Activated T-cell treated with anti-CD3 and anti-CD28 coated beads, Interleukin-2, amount 50 U/mL, for 24 hours (primary cell): ENCODE results near the gene SLC2A14.
"Not testable (repeated sequence)": the region's sequence is repeated elsewhere in the genome, so short reads cannot be mapped to it uniquely, and the experiment has no call there.

Source experiments
- DNase-seq: peaks from one replicate; pipeline ENCODE4 v3.0.0-alpha.2; 2020
- H3K27ac Mint-ChIP-seq: 2 replicates; pipeline ENCODE4 v1.8.0; 2020; ENCODE audit warnings: mild to moderate bottlenecking, mixed read lengths
- H3K27me3 Mint-ChIP-seq: 2 replicates; pipeline ENCODE4 v1.8.0; 2020; ENCODE audit warnings: mixed read lengths
- H3K36me3 Mint-ChIP-seq: 2 replicates; pipeline ENCODE4 v1.8.0; 2020; ENCODE audit warnings: low read depth, mixed read lengths
- H3K4me1 Mint-ChIP-seq: 2 replicates; pipeline ENCODE4 v1.8.0; 2020; ENCODE audit warnings: low read depth, mixed read lengths
- H3K4me3 Mint-ChIP-seq: 2 replicates; pipeline ENCODE4 v1.8.0; 2020; ENCODE audit warnings: mild to moderate bottlenecking, moderate library complexity, mixed read lengths
- H3K9me3 Mint-ChIP-seq: 2 replicates; pipeline ENCODE4 v1.8.0; 2020; ENCODE audit warnings: mixed read lengths

The SLC2A14 gene

DNA sequence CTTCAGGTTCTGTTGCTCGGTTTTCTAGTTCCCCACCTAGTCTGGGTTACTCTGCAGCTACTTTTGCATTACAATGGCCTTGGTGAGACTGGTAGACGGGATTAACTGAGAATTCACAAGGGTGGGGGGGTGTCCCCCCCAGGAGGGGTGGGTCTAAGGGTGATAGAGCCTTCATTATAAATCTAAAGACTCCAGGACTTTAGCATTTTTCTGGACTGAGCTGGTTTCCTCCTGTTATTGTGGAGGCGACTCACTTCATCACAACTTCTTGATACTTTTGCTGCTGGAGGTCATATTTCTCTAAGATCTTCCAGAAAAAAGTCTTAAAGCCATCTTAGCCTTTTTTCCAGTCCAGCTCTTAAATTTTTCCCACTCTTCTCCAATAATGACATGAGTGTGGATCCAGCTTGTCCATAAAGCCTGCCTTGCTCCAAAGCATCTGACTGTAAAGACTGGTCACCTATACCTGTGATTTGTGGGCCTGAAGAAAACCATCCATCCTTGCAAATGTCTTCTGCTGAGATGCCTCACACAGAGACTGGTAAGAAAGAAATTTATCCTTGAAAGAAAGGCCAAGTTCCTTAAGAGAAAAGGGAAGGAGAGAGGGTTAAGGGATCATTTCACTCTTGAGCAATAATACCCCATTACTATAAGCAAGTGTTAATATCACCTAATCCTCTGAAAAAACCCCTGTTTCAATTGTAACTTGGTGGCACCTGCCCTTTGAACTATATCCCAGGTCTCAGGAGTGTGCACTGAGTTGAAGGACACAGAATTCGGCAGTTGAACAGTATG, 19.7 kb upstream of the SLC2A14 start:
- Mint-ChIP-seq H3K27me3 (no peaks in the 10 kb centered on the region), H3K27ac (no peak overlapping the region), H3K4me3 (no peak overlapping the region), H3K9me3 (no peaks in the 10 kb centered on the region), H3K36me3 (no peaks in the 10 kb centered on the region), H3K4me1 (no peaks in the 10 kb centered on the region)
- DNase-seq: no peak

DNA sequence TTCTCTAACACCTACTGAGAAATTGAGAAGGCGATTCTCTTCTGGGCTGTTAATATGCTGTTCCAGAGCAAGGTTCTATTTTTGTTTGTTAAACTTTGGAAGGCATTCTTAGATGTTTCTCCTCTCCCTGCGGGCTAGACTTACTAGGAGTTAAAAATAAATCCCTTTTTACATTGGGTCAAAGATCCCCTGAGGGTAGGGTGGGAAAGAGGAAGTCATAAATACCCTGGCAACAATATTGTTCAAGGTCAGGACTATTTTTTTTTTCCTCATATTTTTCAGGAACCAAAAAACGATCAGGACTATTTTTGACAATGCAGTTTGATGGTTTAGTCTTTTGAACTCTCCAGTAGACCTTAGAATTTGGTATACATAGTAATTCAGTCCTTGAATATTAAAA, 12.0 kb upstream of the SLC2A14 start:
- Mint-ChIP-seq H3K4me3 (no peak overlapping the region), H3K27me3 (no peaks in the 10 kb centered on the region)

GRCh38 chr12:7881736-7882120, 9.0 kb upstream of the SLC2A14 start:
- H3K27me3 Mint-ChIP-seq, H3K27ac Mint-ChIP-seq, H3K4me3 Mint-ChIP-seq, H3K36me3 Mint-ChIP-seq, H3K4me1 Mint-ChIP-seq, DNase-seq, H3K9me3 Mint-ChIP-seq: not testable (repeated sequence)

More for the DNA sequence above, 12.0 kb upstream of the SLC2A14 start:
- Mint-ChIP-seq H3K36me3 (no peaks in the 10 kb centered on the region), H3K27ac (no peak overlapping the region), H3K9me3 (no peaks in the 10 kb centered on the region), H3K4me1 (no peaks in the 10 kb centered on the region)
- DNase-seq: no peak

GRCh38 chr12:7880952-7881735, 8.4 kb upstream of the SLC2A14 start:
- H3K4me3 Mint-ChIP-seq, H3K4me1 Mint-ChIP-seq, H3K27ac Mint-ChIP-seq, H3K27me3 Mint-ChIP-seq, H3K9me3 Mint-ChIP-seq, H3K36me3 Mint-ChIP-seq, DNase-seq: not testable (repeated sequence)

- Mint-ChIP-seq H3K9me3 (no peaks in the 10 kb centered on the region), H3K4me3 (no peak overlapping the region), H3K36me3 (no peaks in the 10 kb centered on the region), H3K27ac (no peak overlapping the region), H3K27me3 (peaks cover under 1% of the 10 kb centered on the region), H3K4me1 (no peaks in the 10 kb centered on the region)
- no peak for DNase-seq
Measured at GRCh38 chr12:7879246-7879645, 6.5 kb upstream of the SLC2A14 start.

GRCh38 chr12:7877420-7877819, 4.7 kb upstream of the SLC2A14 start:
- no peaks in the 10 kb centered on the region for H3K36me3 Mint-ChIP-seq
- no peaks in the 10 kb centered on the region for H3K9me3 Mint-ChIP-seq
- peaks cover 4% of the 10 kb centered on the region for H3K4me1 Mint-ChIP-seq

GRCh38 chr12:7870335-7870734, 2.4 kb downstream of the SLC2A14 start:
- H3K4me1 Mint-ChIP-seq: peaks cover 7% of the 10 kb centered on the region
- no peak overlapping the region for H3K4me3 Mint-ChIP-seq
- DNase-seq: no peak
- H3K27me3 Mint-ChIP-seq: peaks cover 33% of the 10 kb centered on the region
- no peak overlapping the region for H3K27ac Mint-ChIP-seq
- H3K36me3 Mint-ChIP-seq: no peaks in the 10 kb centered on the region
- no peaks in the 10 kb centered on the region for H3K9me3 Mint-ChIP-seq

More at GRCh38 chr12:7877420-7877819, 4.7 kb upstream of the SLC2A14 start:
- no peak for DNase-seq
- Mint-ChIP-seq H3K4me3 (no peak overlapping the region), H3K27me3 (peaks cover 15% of the 10 kb centered on the region), H3K27ac (no peak overlapping the region)

DNA sequence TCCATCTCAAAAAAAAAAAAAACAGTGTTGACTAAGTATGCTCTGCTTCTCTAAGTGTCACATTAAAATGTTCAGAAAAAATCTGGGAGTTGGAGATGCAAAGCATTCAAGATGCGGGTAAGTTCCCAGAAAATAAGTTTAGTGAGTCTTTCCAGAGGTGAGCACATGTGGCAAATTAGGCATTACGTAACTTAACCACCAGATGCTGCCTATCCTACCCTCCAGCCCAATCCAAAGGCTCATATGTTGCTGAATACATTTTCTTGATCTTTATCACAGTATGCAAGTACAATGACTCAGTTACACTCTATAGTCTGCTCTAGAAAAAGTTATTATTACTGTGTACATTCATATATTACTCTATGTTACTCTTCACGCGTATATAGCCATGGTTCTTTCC, 3.6 kb downstream of the SLC2A14 start:
- H3K9me3 Mint-ChIP-seq: no peaks in the 10 kb centered on the region
- no peak for DNase-seq
- no peak overlapping the region for H3K27ac Mint-ChIP-seq
- no peak overlapping the region for H3K4me3 Mint-ChIP-seq
- H3K27me3 Mint-ChIP-seq: peaks cover 31% of the 10 kb centered on the region
- H3K4me1 Mint-ChIP-seq: peaks cover 7% of the 10 kb centered on the region
- no peaks in the 10 kb centered on the region for H3K36me3 Mint-ChIP-seq

- Mint-ChIP-seq H3K4me3 (no peak overlapping the region), H3K9me3 (no peaks in the 10 kb centered on the region), H3K27ac (no peak overlapping the region), H3K36me3 (no peaks in the 10 kb centered on the region), H3K27me3 (peaks cover 24% of the 10 kb centered on the region), H3K4me1 (peaks cover 4% of the 10 kb centered on the region)
- no peak for DNase-seq
Measured at GRCh38 chr12:7868391-7868790, 4.3 kb downstream of the SLC2A14 start.

- Mint-ChIP-seq H3K9me3 (no peaks in the 10 kb centered on the region), H3K36me3 (no peaks in the 10 kb centered on the region), H3K27me3 (no peaks in the 10 kb centered on the region), H3K4me3 (no peak overlapping the region), H3K4me1 (peaks cover 12% of the 10 kb centered on the region), H3K27ac (no peak overlapping the region)
- DNase-seq: no peak
Measured at GRCh38 chr12:7864601-7865150, 8.0 kb downstream of the SLC2A14 start.

- peak overlapping the region; percentile 54 for H3K4me3 Mint-ChIP-seq
- peak overlapping the region; percentile 87 for H3K27ac Mint-ChIP-seq
- not testable (repeated sequence) for H3K36me3 Mint-ChIP-seq, H3K9me3 Mint-ChIP-seq, H3K27me3 Mint-ChIP-seq
- peak; percentile 38 for DNase-seq
- H3K4me1 Mint-ChIP-seq: peaks cover 16% of the 10 kb centered on the region
Measured at GRCh38 chr12:7862814-7863348, 9.8 kb downstream of the SLC2A14 start.

- not testable (repeated sequence) for H3K36me3 Mint-ChIP-seq, H3K9me3 Mint-ChIP-seq
Measured at GRCh38 chr12:7862301-7862700, 10.4 kb downstream of the SLC2A14 start.

GRCh38 chr12:7859552-7859951, 13.2 kb downstream of the SLC2A14 start:
- DNase-seq: no peak
- Mint-ChIP-seq H3K27ac (no peak overlapping the region), H3K4me1 (peaks cover 16% of the 10 kb centered on the region)

More at GRCh38 chr12:7862301-7862700, 10.4 kb downstream of the SLC2A14 start:
- H3K27ac Mint-ChIP-seq, DNase-seq, H3K27me3 Mint-ChIP-seq, H3K4me3 Mint-ChIP-seq: not testable (repeated sequence)
- peaks cover 16% of the 10 kb centered on the region for H3K4me1 Mint-ChIP-seq

DNA sequence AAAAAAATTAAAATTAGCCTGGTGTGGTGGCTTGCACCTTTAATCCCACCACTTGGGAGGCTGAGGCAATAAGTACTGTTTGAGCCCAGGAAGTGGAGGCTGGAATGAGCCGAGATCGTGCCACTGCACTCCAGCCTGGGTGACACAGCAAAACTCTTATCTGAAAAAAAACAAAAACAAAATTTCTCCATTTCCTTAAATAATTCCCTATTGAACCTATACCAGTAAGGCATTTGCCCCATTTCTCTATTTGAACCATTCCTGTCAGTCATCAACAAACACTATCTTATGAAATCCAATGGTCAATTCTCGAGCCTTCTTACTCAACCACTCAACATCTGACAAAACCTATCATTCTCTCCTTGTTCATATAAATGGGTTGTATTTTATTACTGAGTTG, 14.7 kb downstream of the SLC2A14 start:
- no peak overlapping the region for H3K4me3 Mint-ChIP-seq
- DNase-seq: no peak
- peaks cover 12% of the 10 kb centered on the region for H3K4me1 Mint-ChIP-seq
- no peaks in the 10 kb centered on the region for H3K36me3 Mint-ChIP-seq
- no peaks in the 10 kb centered on the region for H3K27me3 Mint-ChIP-seq
- H3K27ac Mint-ChIP-seq: no peak overlapping the region
- no peaks in the 10 kb centered on the region for H3K9me3 Mint-ChIP-seq

More at GRCh38 chr12:7859552-7859951, 13.2 kb downstream of the SLC2A14 start:
- H3K9me3 Mint-ChIP-seq: no peaks in the 10 kb centered on the region
- H3K4me3 Mint-ChIP-seq: no peak overlapping the region
- H3K36me3 Mint-ChIP-seq: no peaks in the 10 kb centered on the region
- no peaks in the 10 kb centered on the region for H3K27me3 Mint-ChIP-seq

- H3K36me3 Mint-ChIP-seq: no peaks in the 10 kb centered on the region
- peaks cover 8% of the 10 kb centered on the region for H3K27me3 Mint-ChIP-seq
- no peak overlapping the region for H3K27ac Mint-ChIP-seq
- H3K4me1 Mint-ChIP-seq: peaks cover 7% of the 10 kb centered on the region
- no peaks in the 10 kb centered on the region for H3K9me3 Mint-ChIP-seq
- no peak for DNase-seq
- H3K4me3 Mint-ChIP-seq: no peak overlapping the region
Measured at GRCh38 chr12:7856516-7856915, 16.2 kb downstream of the SLC2A14 start.
